Cardiac muscle cell (in vitro differentiated cells and primary cell): ENCODE measurements around the gene TMEM121B. TPM values are rescaled to one million over a fixed set of nuclear protein-coding genes. Genes with fewer than 3 reads are reported as not detected.

Source experiments
- DNase-seq, 2 donors: peaks; one replicate each; pipeline versions ENCODE4 v3.0.0 to v3.0.0-alpha.2; 2010 to 2017; ENCODE audit warnings: low read depth in 1 of 2, low spot score in 1 of 2
- H3K27ac ChIP-seq: fragments of 200-600 bp; sonication (generic); 2 replicates; pipeline ENCODE4 v1.5.1; 2016
- H3K27me3 ChIP-seq: fragments of 200-600 bp; sonication (generic); 2 replicates; pipeline ENCODE4 v1.6.0; 2016; ENCODE audit warnings: control low read depth
- H3K36me3 ChIP-seq: fragments of 200-600 bp; sonication (generic); 2 replicates; pipeline ENCODE4 v1.5.1; 2016; ENCODE audit warnings: control low read depth
- H3K4me1 ChIP-seq: fragments of 200-600 bp; sonication (generic); 2 replicates; pipeline ENCODE4 v1.8.1; 2017; ENCODE audit warnings: low read depth, mild to moderate bottlenecking, mixed run types
- H3K4me3 ChIP-seq: fragments of 200-600 bp; sonication (generic); 2 replicates; pipeline ENCODE4 v1.5.1; 2016; ENCODE audit warnings: mild to moderate bottlenecking
- H3K9me3 ChIP-seq: fragments of 200-600 bp; sonication (generic); 2 replicates; pipeline ENCODE4 v1.5.1; 2017; ENCODE audit warnings: low read depth, mild to moderate bottlenecking, control low read depth
- polyA plus RNA-seq: library from polyadenylated mRNA; unstranded; fragments of >200 nt; fragmentation: Nextera tagmentation; extraction: Ambion mirVana; gene quantifications from 2 replicates; pipeline ENCODE4 v1.2.1, GENCODE V29; 2016
- total RNA-seq: library from RNA; depleted of rRNA; stranded (reverse); fragments of >200 nt; gene quantifications from 2 replicates; pipeline ENCODE4 v1.2.3, GENCODE V29; 2016
- TF ChIP-seq, protein P1 (sequence below): IDR thresholded peaks from 2 replicates; pipeline ENCODE4 v1.5.1; 2012; ENCODE audit warnings: low read depth, mild to moderate bottlenecking, low read length

The TMEM121B gene
- total and polyA plus RNA-seq, 2 experiments from 2014 or later = 4.5 to 10.2 TPM

DNA sequence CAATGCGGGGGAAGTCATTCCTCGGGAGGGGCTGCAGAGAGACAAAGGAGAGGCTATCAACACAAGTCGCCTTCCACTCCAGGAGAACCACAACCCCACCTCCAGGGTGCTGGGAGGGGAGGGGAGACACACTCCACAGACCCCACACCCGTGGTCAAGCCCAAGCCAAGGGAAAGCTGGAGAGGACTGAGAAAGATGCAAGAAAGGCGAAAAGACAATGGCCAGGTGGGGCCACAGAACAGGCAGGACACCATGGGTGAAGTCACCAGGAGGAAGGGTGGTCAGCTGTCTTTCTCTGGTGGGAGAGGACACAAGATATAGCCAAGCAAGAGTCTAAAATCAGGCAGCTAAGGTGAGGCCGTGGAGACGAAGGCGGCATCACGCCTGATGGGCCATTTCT is 21.9 kb upstream of the TMEM121B start:
- H3K27ac ChIP-seq = no peak overlapping the region
- peaks cover 4% of the 10 kb centered on the region for H3K4me1 ChIP-seq
- TF ChIP-seq, protein P1, sequence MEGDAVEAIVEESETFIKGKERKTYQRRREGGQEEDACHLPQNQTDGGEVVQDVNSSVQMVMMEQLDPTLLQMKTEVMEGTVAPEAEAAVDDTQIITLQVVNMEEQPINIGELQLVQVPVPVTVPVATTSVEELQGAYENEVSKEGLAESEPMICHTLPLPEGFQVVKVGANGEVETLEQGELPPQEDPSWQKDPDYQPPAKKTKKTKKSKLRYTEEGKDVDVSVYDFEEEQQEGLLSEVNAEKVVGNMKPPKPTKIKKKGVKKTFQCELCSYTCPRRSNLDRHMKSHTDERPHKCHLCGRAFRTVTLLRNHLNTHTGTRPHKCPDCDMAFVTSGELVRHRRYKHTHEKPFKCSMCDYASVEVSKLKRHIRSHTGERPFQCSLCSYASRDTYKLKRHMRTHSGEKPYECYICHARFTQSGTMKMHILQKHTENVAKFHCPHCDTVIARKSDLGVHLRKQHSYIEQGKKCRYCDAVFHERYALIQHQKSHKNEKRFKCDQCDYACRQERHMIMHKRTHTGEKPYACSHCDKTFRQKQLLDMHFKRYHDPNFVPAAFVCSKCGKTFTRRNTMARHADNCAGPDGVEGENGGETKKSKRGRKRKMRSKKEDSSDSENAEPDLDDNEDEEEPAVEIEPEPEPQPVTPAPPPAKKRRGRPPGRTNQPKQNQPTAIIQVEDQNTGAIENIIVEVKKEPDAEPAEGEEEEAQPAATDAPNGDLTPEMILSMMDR = no peak
- no peak for DNase-seq
- no peaks in the 10 kb centered on the region for H3K9me3 ChIP-seq
- peaks cover 13% of the 10 kb centered on the region for H3K36me3 ChIP-seq
- H3K27me3 ChIP-seq = no peaks in the 10 kb centered on the region
- H3K4me3 ChIP-seq = no peak overlapping the region

DNA sequence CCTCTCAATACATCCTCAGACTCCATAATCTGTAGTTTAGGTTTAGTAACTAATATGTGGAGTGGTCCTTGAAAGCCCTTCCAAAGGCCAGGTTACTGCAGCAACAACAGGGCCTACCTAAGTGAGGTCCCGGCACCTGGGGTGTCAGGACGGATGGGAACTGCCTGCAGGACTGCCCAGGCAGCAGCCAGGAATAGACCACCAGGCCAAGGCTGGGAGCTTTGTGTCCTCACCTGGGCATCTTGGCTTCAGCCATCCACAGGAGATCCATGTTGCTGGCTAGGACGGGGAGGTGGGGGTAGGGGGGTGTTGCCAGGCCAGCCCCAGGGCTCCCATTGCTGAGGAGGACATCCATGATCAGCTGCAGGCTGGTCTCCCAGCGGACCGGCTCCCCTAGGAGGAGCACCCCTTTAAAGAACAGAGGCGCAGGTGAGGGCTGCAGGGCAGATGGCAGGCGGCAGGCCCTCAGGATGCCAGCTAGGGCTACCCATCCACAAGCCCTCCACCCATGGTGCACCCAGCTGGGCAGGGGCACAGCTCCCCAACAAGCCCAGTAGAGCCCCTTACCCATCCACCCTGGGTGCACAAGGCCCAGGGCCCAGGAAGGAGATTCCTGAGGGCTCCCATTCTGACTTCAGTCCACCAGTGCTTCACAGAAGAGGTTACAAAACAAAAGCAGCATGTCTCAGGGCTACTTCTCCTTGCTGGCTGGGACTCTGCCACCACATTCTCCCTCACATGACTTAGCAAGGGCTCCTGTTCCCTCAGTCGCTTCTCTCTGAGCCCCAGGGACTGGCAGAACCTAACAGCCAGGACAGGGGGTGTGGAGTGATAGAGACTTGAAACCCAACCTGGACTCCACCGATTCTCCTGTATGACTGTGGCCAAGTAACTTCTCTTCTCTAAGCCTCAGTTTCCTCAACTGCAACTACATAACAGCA is 19.9 kb upstream of the TMEM121B start:
- Histone ChIP-seq H3K36me3 (peaks cover 17% of the 10 kb centered on the region), H3K27me3 (no peaks in the 10 kb centered on the region), H3K9me3 (no peaks in the 10 kb centered on the region), H3K27ac (peak overlapping the region; percentile 72), H3K4me3 (no peak overlapping the region), H3K4me1 (peaks cover 4% of the 10 kb centered on the region)
- no peak for DNase-seq
- TF ChIP-seq, protein P1 = no peak

DNA sequence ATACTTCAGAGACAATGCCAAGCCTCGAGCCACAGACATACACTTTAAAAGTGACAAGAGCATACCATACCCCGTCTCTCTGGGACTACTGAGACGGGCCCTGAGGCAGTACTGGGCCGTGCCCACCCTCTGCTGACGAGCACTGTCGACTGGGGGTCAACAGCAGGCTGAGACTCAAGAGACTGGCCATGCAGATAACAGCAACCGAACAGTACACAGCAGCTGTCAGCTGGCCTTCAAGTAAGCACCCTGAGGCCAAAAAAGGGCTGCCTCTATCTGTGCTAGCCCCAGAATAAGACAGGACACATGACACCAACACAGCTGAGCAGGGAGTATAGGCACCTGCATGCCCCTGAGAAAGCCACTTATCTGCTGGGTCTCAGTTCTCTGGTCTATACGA is 18.9 kb upstream of the TMEM121B start:
- H3K36me3 ChIP-seq = peaks cover 17% of the 10 kb centered on the region
- TF ChIP-seq, protein P1 = no peak
- peak overlapping the region; percentile 72 for H3K27ac ChIP-seq
- peaks cover 4% of the 10 kb centered on the region for H3K4me1 ChIP-seq
- no peak overlapping the region for H3K4me3 ChIP-seq
- no peaks in the 10 kb centered on the region for H3K27me3 ChIP-seq
- H3K9me3 ChIP-seq = no peaks in the 10 kb centered on the region
- DNase-seq = peak in 1 of 2 donors; percentile 45

DNA sequence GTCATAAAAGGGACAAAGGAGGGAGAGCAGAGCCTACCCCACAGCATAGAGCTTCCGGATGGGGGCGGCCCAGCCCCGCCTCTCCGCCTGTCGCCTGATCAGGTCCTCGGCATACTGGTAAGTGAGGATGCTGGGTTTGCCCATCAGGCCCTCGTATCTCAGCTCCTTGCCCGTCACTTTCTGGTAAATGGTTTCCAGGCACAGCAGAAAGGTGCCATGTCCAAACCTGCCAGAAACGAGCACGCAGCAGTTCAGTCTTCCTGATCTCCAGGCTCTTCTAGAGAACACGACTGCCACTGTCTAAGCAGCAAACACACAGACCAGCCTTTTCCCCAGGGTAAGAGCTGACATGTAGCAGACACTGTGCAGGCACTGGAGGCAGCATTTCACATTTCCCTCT is 17.4 kb upstream of the TMEM121B start:
- Histone ChIP-seq H3K27me3 (no peaks in the 10 kb centered on the region), H3K4me1 (peaks cover 4% of the 10 kb centered on the region), H3K9me3 (no peaks in the 10 kb centered on the region), H3K4me3 (no peak overlapping the region), H3K36me3 (peaks cover 14% of the 10 kb centered on the region), H3K27ac (peak overlapping the region; percentile 54)
- TF ChIP-seq, protein P1 = no peak
- peak in 1 of 2 donors; percentile 14 for DNase-seq

DNA sequence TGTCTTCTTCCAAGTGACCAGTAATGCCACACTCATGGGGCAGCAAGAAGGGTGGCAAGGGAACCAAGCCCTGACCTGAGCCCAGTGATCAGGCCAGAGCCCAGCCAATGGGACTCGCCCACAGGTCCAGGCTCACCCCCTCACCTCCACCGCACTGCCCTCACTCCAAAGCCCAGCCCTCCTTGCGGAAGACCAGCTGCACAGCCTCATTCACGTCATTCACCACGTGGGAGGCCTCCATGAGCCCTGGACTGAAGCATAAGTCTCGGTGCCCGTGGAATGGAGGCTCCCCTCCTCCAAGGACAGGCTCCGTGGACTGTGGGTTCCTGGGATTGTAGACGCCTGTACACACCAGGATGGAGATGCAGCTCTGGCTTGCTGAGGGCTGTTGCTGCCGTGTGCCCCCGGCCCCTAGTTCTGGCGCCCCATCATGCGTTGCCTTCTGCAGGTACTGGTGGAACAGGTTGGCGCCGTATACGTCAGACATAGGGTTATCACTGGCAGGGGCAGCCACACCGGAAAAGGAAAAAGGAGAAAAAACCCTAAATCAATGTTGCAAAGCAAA is 16.8 kb upstream of the TMEM121B start:
- peak overlapping the region; percentile 54 for H3K27ac ChIP-seq
- peaks cover 4% of the 10 kb centered on the region for H3K4me1 ChIP-seq
- H3K9me3 ChIP-seq = no peaks in the 10 kb centered on the region
- DNase-seq = no peak
- peaks cover 10% of the 10 kb centered on the region for H3K36me3 ChIP-seq
- TF ChIP-seq, protein P1 = no peak
- no peaks in the 10 kb centered on the region for H3K27me3 ChIP-seq
- H3K4me3 ChIP-seq = no peak overlapping the region
